Psoas muscle (tissue), 8 donors: ENCODE measurements around the gene CMTM2. TPM values are rescaled to one million over a fixed set of nuclear protein-coding genes. Genes with fewer than 3 reads are reported as not detected.

ENCODE experiments used
- ATAC-seq, 4 donors: fragments of 200-7000 bp; cut with Tn5 transposase; one replicate each; pipeline ENCODE4 v1.9.1; 2020; ENCODE audit warnings: moderate library complexity in 3 of 4, mild to moderate bottlenecking in 2 of 4
- DNase-seq, 2 donors: peaks; one replicate each; pipeline ENCODE4 v3.0.0-alpha.2; 2020
- H3K27ac ChIP-seq: fragments of 200-600 bp; one replicate; pipeline ENCODE4 v1.8.0; 2022
- H3K27me3 ChIP-seq, 3 donors: fragments of 200-600 bp in 1 of 3; one replicate each; pipeline versions ENCODE4 v1.6.1 to v1.8.0; 2013 to 2022; ENCODE audit warnings: low read length in 2 of 3, mild to moderate bottlenecking in 2 of 3, moderate library complexity in 1 of 3; ENCODE audit not compliant: insufficient read depth in 3 of 3
- H3K36me3 ChIP-seq, 2 donors: fragments of 200-600 bp in 1 of 2; one replicate each; pipeline versions ENCODE4 v1.6.1 to v1.8.0; 2013 to 2022; ENCODE audit warnings: low read depth in 1 of 2, mild to moderate bottlenecking in 1 of 2, moderate library complexity in 1 of 2; ENCODE audit not compliant: insufficient read depth in 1 of 2
- H3K4me1 ChIP-seq: fragments of 200-600 bp; one replicate; pipeline ENCODE4 v1.8.0; 2022
- H3K4me3 ChIP-seq: fragments of 200-600 bp; one replicate; pipeline ENCODE4 v1.8.0; 2022; ENCODE audit warnings: mild to moderate bottlenecking
- H3K9me3 ChIP-seq: fragments of 200-600 bp; one replicate; pipeline ENCODE4 v1.8.0; 2022
- WGBS, 3 donors: extraction: QIAGEN DNeasy Blood & Tissue Kit; methylation state at CpG; one replicate each; pipeline versions ENCODE4 v1.1.6 to v1.1.7; 2013; 5-methylcytosine and 5-hydroxymethylcytosine counted together
- intact Hi-C, 2 donors: fragments of 100-400 bp; cut with DNase I; formaldehyde crosslinking; loops; one replicate each; pipeline versions ENCODE4 v1.11.0 to v1.14.2; 2022
- polyA plus RNA-seq, 3 donors: library from polyadenylated mRNA; stranded (reverse); fragments of 200-250 nt; gene quantifications; one replicate each; pipeline ENCODE4 v1.2.3, GENCODE V29; 2013
- total RNA-seq, 4 donors: library from RNA; stranded (reverse); fragmentation: NEBNext Ultra II Directional in 2 of 4; extraction: Animal tissue kit (Norgen Biotek cat#: 25700) in 2 of 4; gene quantifications; one replicate each; pipeline versions ENCODE4 v1.2.1 to v1.2.4, GENCODE V29; 2021 to 2023
- TF ChIP-seq, protein P1 (sequence below): fragments of 200-600 bp; IDR thresholded peaks from one replicate; pipeline ENCODE4 v1.8.0; 2022; ENCODE audit warnings: antibody characterized with exemption
- donor health status: healthy with polysubstance abuse.
- donor health status: DM: no; HTN: no; CAD: no; lungs with moderate emphysema.
- donor health status: Bipolar disorder and iron deficiency.
- donor health status: healthy.
- donor health status: DM: yes; HTN: yes; CAD: no.
- donor health status: DM: no; HTN: no; CAD: no.
- donor health status: DM: no; HTN: no; CAD: no.
- donor health status: DM: yes; HTN: yes; CAD: no.

CMTM2 gene
- total and polyA plus RNA-seq, 7 donors: 0.17 TPM; not detected in 6

GRCh38 chr16:66636199-66636598 is 56.9 kb downstream of the CMTM2 start:
- Histone ChIP-seq H3K27ac (no peak overlapping the region), H3K4me3 (no peak overlapping the region), H3K36me3 (no peaks in the 10 kb centered on the region), H3K27me3 (no peaks in the 10 kb centered on the region), H3K4me1 (no peaks in the 10 kb centered on the region), H3K9me3 (no peaks in the 10 kb centered on the region)
- ATAC-seq (no peak), DNase-seq (no peak)
- TF ChIP-seq, protein P1, sequence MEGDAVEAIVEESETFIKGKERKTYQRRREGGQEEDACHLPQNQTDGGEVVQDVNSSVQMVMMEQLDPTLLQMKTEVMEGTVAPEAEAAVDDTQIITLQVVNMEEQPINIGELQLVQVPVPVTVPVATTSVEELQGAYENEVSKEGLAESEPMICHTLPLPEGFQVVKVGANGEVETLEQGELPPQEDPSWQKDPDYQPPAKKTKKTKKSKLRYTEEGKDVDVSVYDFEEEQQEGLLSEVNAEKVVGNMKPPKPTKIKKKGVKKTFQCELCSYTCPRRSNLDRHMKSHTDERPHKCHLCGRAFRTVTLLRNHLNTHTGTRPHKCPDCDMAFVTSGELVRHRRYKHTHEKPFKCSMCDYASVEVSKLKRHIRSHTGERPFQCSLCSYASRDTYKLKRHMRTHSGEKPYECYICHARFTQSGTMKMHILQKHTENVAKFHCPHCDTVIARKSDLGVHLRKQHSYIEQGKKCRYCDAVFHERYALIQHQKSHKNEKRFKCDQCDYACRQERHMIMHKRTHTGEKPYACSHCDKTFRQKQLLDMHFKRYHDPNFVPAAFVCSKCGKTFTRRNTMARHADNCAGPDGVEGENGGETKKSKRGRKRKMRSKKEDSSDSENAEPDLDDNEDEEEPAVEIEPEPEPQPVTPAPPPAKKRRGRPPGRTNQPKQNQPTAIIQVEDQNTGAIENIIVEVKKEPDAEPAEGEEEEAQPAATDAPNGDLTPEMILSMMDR: no peak
- WGBS, 3 donors: 64 to 67% (median 65%) methylated on average over 5 of the region's 5 CpGs
- intact Hi-C loops: no loop called here

DNA sequence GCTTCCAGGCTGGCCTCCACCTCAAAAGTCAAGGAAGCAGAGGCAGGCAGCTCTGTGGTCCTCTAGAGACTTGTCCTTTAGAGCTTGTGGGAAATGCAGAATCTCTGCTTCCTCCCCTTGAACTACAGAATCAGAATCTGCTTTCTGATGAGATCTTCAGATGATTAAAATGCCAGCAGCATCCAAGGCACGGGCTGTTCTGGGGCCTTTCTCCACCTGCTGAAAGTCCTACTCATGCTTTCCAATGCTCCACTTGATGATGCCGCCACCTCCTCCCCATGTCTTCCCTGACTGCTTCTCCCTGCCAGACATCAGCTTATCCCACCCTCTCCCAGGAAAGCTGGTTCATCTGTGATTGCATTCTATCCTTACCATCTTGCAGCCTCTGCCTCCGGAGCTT is 58.5 kb downstream of the CMTM2 start:
- Histone ChIP-seq H3K27me3 (no peaks in the 10 kb centered on the region), H3K9me3 (no peaks in the 10 kb centered on the region), H3K4me1 (peaks cover 7% of the 10 kb centered on the region), H3K27ac (no peak overlapping the region), H3K4me3 (no peak overlapping the region), H3K36me3 (no peaks in the 10 kb centered on the region)
- intact Hi-C loops: no loop called here
- TF ChIP-seq, protein P1: no peak
- DNase-seq (no peak), ATAC-seq (no peak)
- 83 to 87% (median 85%) methylated on average over 3 of the region's 3 CpGs for WGBS, 3 donors

Other genes starting within 250 kb of the CMTM2 start
- gene CDH5, start 212.8 kb upstream of the CMTM2 start, total RNA-seq: 10 to 100 TPM; 21.4 to 48.4 (median 37.0) TPM
- 10 to 100 TPM; 15.1 to 22.2 (median 17.7) TPM for gene CDH5, start 212.8 kb upstream of the CMTM2 start, polyA plus RNA-seq
- not detected for gene BEAN1, start 152.2 kb upstream of the CMTM2 start, total RNA-seq
- gene BEAN1, start 152.2 kb upstream of the CMTM2 start, polyA plus RNA-seq: under 1 TPM in 2 of 3 donors, not detected in 1; 0.01 to 0.08 TPM
- gene TK2, start 29.3 kb upstream of the CMTM2 start, total RNA-seq: 10 to 100 TPM; 10.0 to 14.7 (median 12.2) TPM
- 1 to 10 TPM; 4.0 to 9.2 (median 7.4) TPM for gene TK2, start 29.3 kb upstream of the CMTM2 start, polyA plus RNA-seq
- gene CKLF, start 26.9 kb upstream of the CMTM2 start, total RNA-seq: 1 to 10 TPM; 4.1 to 8.7 (median 6.4) TPM
- gene CKLF, start 26.9 kb upstream of the CMTM2 start, polyA plus RNA-seq: 10 to 100 TPM in 2 of 3 donors, 1 to 10 TPM in 1; 5.4 to 21.1 (median 14.8) TPM
- gene CMTM1, start 13.0 kb upstream of the CMTM2 start, total RNA-seq: 1 to 10 TPM in 1 of 4 donors, under 1 TPM in 1, not detected in 2; 0.76 to 1.1 TPM
- gene CMTM1, start 13.0 kb upstream of the CMTM2 start, polyA plus RNA-seq: under 1 TPM in 2 of 3 donors, not detected in 1; 0.04 to 0.25 TPM
- gene CMTM3, start 25.2 kb downstream of the CMTM2 start, total RNA-seq: 1 to 10 TPM; 3.9 to 7.6 (median 5.2) TPM
- 1 to 10 TPM; 2.6 to 5.9 (median 3.5) TPM for gene CMTM3, start 25.2 kb downstream of the CMTM2 start, polyA plus RNA-seq
- 10 to 100 TPM in 1 of 4 donors, 1 to 10 TPM in 3; 7.7 to 10.3 (median 9.1) TPM for gene CMTM4, start 117.3 kb downstream of the CMTM2 start, total RNA-seq
- gene CMTM4, start 117.3 kb downstream of the CMTM2 start, polyA plus RNA-seq: 1 to 10 TPM; 2.3 to 4.1 (median 2.4) TPM
- gene DYNC1LI2, start 172.1 kb downstream of the CMTM2 start, total RNA-seq: 10 to 100 TPM; 60.4 to 68.7 (median 64.8) TPM
- gene DYNC1LI2, start 172.1 kb downstream of the CMTM2 start, polyA plus RNA-seq: 10 to 100 TPM; 30.8 to 76.0 (median 38.3) TPM
- gene TERB1, start 222.1 kb downstream of the CMTM2 start, total RNA-seq: under 1 TPM in 1 of 4 donors, not detected in 3; 0.26 TPM
- not detected for gene TERB1, start 222.1 kb downstream of the CMTM2 start, polyA plus RNA-seq